NCI-H510A treated with DMSO at 0.1 percent for 48 hours (cell line): ENCODE measurements around the gene NGDN.

Source experiments
- DNase-seq: peaks from one replicate; lab custom pipeline; 2025; lab: John Stamatoyannopoulos, UW

The NGDN gene

DNA sequence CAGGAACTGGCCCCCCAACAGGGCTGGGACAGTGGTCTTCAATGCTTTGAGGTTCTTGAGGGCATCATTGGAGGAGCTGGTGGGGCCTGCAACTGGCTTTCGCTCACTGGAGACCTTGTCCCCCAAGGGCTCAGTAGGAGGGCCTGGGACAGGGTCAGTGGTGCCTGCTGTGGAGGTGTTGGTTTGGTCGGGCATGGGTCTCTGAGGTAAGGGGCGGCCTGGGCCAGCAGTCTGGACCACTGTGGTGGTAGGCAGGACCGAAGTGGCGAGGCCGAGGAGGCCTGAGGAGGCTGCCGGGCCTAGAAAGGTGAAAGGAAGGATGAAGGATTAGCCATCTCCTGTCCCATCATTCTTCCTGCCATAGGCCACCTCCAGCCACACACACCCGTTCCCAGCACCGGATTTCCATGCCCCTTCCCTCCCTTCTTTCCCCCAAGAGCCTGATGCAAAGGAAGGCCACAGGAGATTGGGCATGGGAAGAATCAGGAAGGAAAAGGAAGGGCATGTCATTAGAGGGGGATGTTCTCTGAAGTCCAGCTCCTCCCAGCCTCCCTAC is 53.2 kb downstream of the NGDN start:
- DNase-seq = no peak

DNA sequence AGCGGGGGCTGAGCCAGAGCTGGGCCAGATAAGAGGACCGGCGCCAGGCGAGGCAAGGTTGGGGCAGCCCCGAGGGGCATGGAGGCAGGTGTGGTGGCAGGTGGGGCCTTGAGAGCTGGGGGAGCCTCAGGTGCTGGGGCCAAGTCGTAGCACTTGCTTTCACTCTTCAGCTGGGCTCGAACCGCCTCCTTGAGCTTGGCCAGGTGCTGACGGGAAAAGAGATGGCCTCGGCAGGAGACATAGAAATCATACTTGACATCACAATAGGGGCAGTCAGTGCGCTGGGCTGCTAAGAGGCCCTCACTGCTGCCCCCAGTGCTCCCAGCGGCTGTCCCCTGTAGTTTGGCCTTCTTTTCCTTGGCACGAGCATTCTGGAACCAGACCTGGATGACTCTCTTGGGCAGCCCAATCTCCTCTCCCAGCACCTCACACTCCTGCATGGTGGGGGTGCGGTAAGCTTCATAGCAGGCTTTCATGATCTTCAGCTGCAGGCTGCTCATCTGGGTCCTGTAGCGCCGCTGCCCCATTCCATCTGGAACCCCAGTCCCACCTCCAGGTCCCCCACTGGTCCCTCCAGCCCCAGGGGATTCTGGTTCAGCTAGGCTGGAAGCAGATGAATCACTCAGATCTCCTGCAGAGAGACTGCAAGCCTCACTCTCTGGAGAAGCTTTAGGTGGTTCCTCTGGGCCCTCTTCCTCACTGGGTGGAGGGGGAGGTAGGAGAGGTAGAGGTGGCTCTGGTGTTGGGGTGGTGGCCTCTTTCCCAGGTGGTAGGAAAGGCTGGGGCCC is 53.9 kb downstream of the NGDN start:
- DNase-seq = no peak

DNA sequence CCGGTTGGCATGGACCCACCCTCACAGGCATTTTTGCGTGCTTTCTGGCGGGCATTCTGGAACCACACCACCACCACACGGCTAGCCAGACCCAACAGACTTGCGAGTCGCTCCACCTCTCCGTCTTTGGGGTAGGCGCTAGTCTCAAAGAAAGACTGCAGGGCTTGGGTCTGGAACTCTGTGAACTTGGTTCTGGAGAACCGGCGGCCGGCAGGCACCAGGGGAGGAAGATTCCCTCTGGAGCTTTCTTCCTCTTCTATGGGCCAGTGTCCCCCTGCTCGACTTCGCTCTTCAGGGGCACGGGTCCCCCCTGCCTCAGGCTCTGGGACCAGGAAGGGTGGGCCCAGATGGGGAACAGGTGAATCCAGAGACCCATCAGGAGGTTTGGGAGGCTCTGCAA is 55.5 kb downstream of the NGDN start:
- DNase-seq = no peak

DNA sequence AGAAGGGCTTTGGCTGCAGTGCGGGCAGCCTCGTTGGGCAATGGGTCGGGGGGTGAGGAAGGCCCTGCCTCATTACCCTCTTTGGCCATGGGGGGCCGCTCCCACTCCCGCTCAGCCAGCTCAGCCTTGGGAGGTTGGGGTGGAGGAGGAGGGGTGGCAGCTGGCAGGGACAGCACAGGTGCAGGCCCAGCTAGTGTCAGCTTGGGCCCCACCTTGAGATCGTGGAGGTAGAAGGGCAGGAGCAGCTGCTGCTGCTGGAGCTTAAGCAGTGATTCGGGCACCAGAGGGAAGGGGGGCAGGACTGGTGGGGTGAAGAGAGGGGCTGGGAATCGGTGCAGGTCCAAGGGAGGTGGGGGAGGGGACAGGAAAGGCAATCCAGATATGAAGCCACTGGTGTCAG is 56.1 kb downstream of the NGDN start:
- no peak for DNase-seq
